ENCODE measurements around the gene SF3A1. TPM values are rescaled to one million over a fixed set of nuclear protein-coding genes. Genes with fewer than 3 reads are reported as not detected.

The SF3A1 gene
- total and polyA plus RNA-seq, 2 of the 13 experiments (the other 11 are each of a cell fraction or from before 2014, with no cell fraction given) = 10.0 to 22.0 TPM

- no peak for TF ChIP-seq CEBPG (CRISPR knock-in tag; IDR thresholded peaks at IDR 0.05)
- TF ChIP-seq ELF1 (CRISPR knock-in tag; IDR thresholded peaks at IDR 0.05) = no peak
- 0 out of 2 replicates have a peak, but pooled peaks have one; percentile 20 for TF ChIP-seq HDAC2 (CRISPR knock-in tag; IDR thresholded peaks at IDR 0.05)
- peak; percentile 19 for TF ChIP-seq HNRNPLL (IDR thresholded peaks at IDR 0.05; ENCODE audit: low read depth, low read length, poor library complexity, severe bottlenecking)
- no peak for TF ChIP-seq PHF5A (CRISPR knock-in tag; IDR thresholded peaks at IDR 0.05; ENCODE audit: low read depth, unreplicated experiment)
- no peak for TF ChIP-seq ZNF749 (CRISPR knock-in tag; IDR thresholded peaks at IDR 0.05; ENCODE audit: borderline replicate concordance)
- TF ChIP-seq JDP2 (CRISPR knock-in tag; IDR thresholded peaks at IDR 0.05; ENCODE audit: borderline replicate concordance) = no peak
- peak; percentile 88 for TF ChIP-seq RAD21 (CRISPR knock-in tag; IDR thresholded peaks at IDR 0.05)
- no peak for TF ChIP-seq ZNF446 (CRISPR knock-in tag; IDR thresholded peaks at IDR 0.05)
- 0 out of 2 replicates have a peak, but pooled peaks have one; percentile 44 for TF ChIP-seq NRL (CRISPR knock-in tag; IDR thresholded peaks at IDR 0.05; ENCODE audit: borderline replicate concordance)
- TF ChIP-seq TP53 (CRISPR knock-in tag; conservative IDR thresholded peaks at IDR 0.05) = no peak
- TF ChIP-seq TFAP4 (IDR thresholded peaks at IDR 0.05; ENCODE audit: borderline replicate concordance, low read depth) = no peak
- TF ChIP-seq KDM2A (CRISPR knock-in tag; IDR thresholded peaks at IDR 0.05; ENCODE audit: borderline replicate concordance, low read depth) = peak; percentile 72
- no peak for TF ChIP-seq SIX4 (CRISPR knock-in tag; IDR thresholded peaks at IDR 0.05)
- 0 out of 2 replicates have a peak, but pooled peaks have one; percentile 17 for TF ChIP-seq ZGPAT (CRISPR knock-in tag; IDR thresholded peaks at IDR 0.05)
- TF ChIP-seq ZNF24 (IDR thresholded peaks at IDR 0.05) = no peak
- TF ChIP-seq ELK4 (CRISPR knock-in tag; IDR thresholded peaks at IDR 0.05; ENCODE audit: borderline replicate concordance) = no peak
- no peak for TF ChIP-seq SRSF4 (IDR thresholded peaks at IDR 0.05; ENCODE audit: low read depth, low read length, poor library complexity, severe bottlenecking)
- TF ChIP-seq ATAD3A (CRISPR knock-in tag; IDR thresholded peaks at IDR 0.05) = no peak
- peak; percentile 88 for TF ChIP-seq BCL6 (CRISPR knock-in tag; IDR thresholded peaks at IDR 0.05)
- TF ChIP-seq DMTF1 (CRISPR knock-in tag; IDR thresholded peaks at IDR 0.05) = no peak
- peak; percentile 71 for TF ChIP-seq ZBTB38 (CRISPR knock-in tag; IDR thresholded peaks at IDR 0.05)
- TF ChIP-seq POLR2G (IDR thresholded peaks at IDR 0.05; ENCODE audit: low read depth, low read length) = no peak
- no peak for TF ChIP-seq ZNF138 (CRISPR knock-in tag; IDR thresholded peaks at IDR 0.05; ENCODE audit: low read depth)
These were observed 69.7 kb downstream of the SF3A1 start (continued) for GRCh38 chr22:30286813-30287647.
